Skeletal muscle satellite cell (primary cell): Measurements from ENCODE around the gene ATG9B.

Source experiments
- H3K27me3 ChIP-seq: 2 replicates; pipeline ENCODE4 v1.7.0; 2013; ENCODE audit warnings: low read length; ENCODE audit not compliant: control insufficient read depth, insufficient read depth
- H3K36me3 ChIP-seq: 2 replicates; pipeline ENCODE4 v1.7.0; 2013; ENCODE audit warnings: mild to moderate bottlenecking, control low read depth, low read length; ENCODE audit not compliant: insufficient read depth
- H3K4me1 ChIP-seq: 2 replicates; pipeline ENCODE4 v1.7.0; 2013; ENCODE audit warnings: low read length; ENCODE audit not compliant: control insufficient read depth, insufficient read depth
- H3K4me2 ChIP-seq: 2 replicates; pipeline ENCODE4 v1.7.0; 2013; ENCODE audit warnings: mild to moderate bottlenecking, low read length
- H3K4me3 ChIP-seq: 2 replicates; pipeline ENCODE4 v1.7.0; 2013; ENCODE audit warnings: low read length
- H3K9ac ChIP-seq: 2 replicates; pipeline ENCODE4 v1.7.0; 2013; ENCODE audit warnings: mild to moderate bottlenecking, low read depth, low read length, moderate library complexity
- H3K9me3 ChIP-seq: replicated peaks from 2 replicates; pipeline ENCODE4 v1.7.0; 2013; ENCODE audit warnings: mild to moderate bottlenecking, control low read depth, low read length

The ATG9B gene

GRCh38 chr7:151000897-151001495 lies 23.3 kb downstream of the ATG9B start:
- Histone ChIP-seq H3K4me2 (no peak overlapping the region), H3K27me3 (peaks cover 14% of the 10 kb centered on the region), H3K36me3 (no peaks in the 10 kb centered on the region), H3K4me1 (no peaks in the 10 kb centered on the region), H3K4me3 (no peak overlapping the region), H3K9ac (no peak overlapping the region), H3K9me3 (no peaks in the 10 kb centered on the region)

- no peaks in the 10 kb centered on the region for H3K4me1 ChIP-seq
- H3K9ac ChIP-seq: no peak overlapping the region
- peaks cover 4% of the 10 kb centered on the region for H3K27me3 ChIP-seq
- H3K4me2 ChIP-seq: no peak overlapping the region
- no peaks in the 10 kb centered on the region for H3K36me3 ChIP-seq
- H3K4me3 ChIP-seq: no peak overlapping the region
- no peaks in the 10 kb centered on the region for H3K9me3 ChIP-seq
These were observed 24.6 kb downstream of the ATG9B start for GRCh38 chr7:150999497-151000230.

- Histone ChIP-seq H3K27me3 (peaks cover 4% of the 10 kb centered on the region), H3K9ac (no peak overlapping the region), H3K4me1 (no peaks in the 10 kb centered on the region)
These were observed 25.3 kb downstream of the ATG9B start for GRCh38 chr7:150999001-150999400.

GRCh38 chr7:150998341-150998740 lies 26.0 kb downstream of the ATG9B start:
- Histone ChIP-seq H3K9ac (no peak overlapping the region), H3K27me3 (peaks cover 4% of the 10 kb centered on the region), H3K9me3 (no peaks in the 10 kb centered on the region), H3K36me3 (no peaks in the 10 kb centered on the region), H3K4me1 (no peaks in the 10 kb centered on the region), H3K4me2 (no peak overlapping the region), H3K4me3 (no peak overlapping the region)

More at GRCh38 chr7:150999001-150999400, 25.3 kb downstream of the ATG9B start:
- H3K9me3 ChIP-seq: no peaks in the 10 kb centered on the region
- no peaks in the 10 kb centered on the region for H3K36me3 ChIP-seq
- no peak overlapping the region for H3K4me2 ChIP-seq
- no peak overlapping the region for H3K4me3 ChIP-seq

- Histone ChIP-seq H3K27me3 (peaks cover 4% of the 10 kb centered on the region), H3K9me3 (no peaks in the 10 kb centered on the region), H3K4me1 (no peaks in the 10 kb centered on the region), H3K36me3 (no peaks in the 10 kb centered on the region), H3K4me3 (no peak overlapping the region), H3K4me2 (no peak overlapping the region), H3K9ac (no peak overlapping the region)
These were observed 26.5 kb downstream of the ATG9B start for GRCh38 chr7:150997817-150998216.

- Histone ChIP-seq H3K27me3 (peaks cover 4% of the 10 kb centered on the region), H3K4me2 (no peak overlapping the region), H3K4me1 (no peaks in the 10 kb centered on the region), H3K9ac (no peak overlapping the region), H3K36me3 (no peaks in the 10 kb centered on the region), H3K4me3 (no peak overlapping the region), H3K9me3 (no peaks in the 10 kb centered on the region)
These were observed 27.2 kb downstream of the ATG9B start for GRCh38 chr7:150997075-150997511.

- Histone ChIP-seq H3K4me1 (no peaks in the 10 kb centered on the region), H3K27me3 (peaks cover 4% of the 10 kb centered on the region), H3K36me3 (no peaks in the 10 kb centered on the region), H3K9me3 (no peaks in the 10 kb centered on the region), H3K4me3 (no peak overlapping the region), H3K9ac (no peak overlapping the region), H3K4me2 (no peak overlapping the region)
These were observed 27.8 kb downstream of the ATG9B start for GRCh38 chr7:150996376-150997074.

GRCh38 chr7:150994838-150995510 lies 29.3 kb downstream of the ATG9B start:
- Histone ChIP-seq H3K4me3 (no peak overlapping the region), H3K36me3 (no peaks in the 10 kb centered on the region), H3K4me2 (no peak overlapping the region), H3K27me3 (peaks cover 10% of the 10 kb centered on the region), H3K9me3 (no peaks in the 10 kb centered on the region), H3K4me1 (no peaks in the 10 kb centered on the region), H3K9ac (no peak overlapping the region)

GRCh38 chr7:150994141-150994837 lies 30.0 kb downstream of the ATG9B start:
- Histone ChIP-seq H3K4me2 (no peak overlapping the region), H3K4me1 (no peaks in the 10 kb centered on the region)

GRCh38 chr7:150993511-150993910 lies 30.8 kb downstream of the ATG9B start:
- Histone ChIP-seq H3K4me1 (no peaks in the 10 kb centered on the region), H3K4me2 (no peak overlapping the region), H3K36me3 (no peaks in the 10 kb centered on the region), H3K9ac (no peak overlapping the region), H3K9me3 (no peaks in the 10 kb centered on the region), H3K27me3 (peaks cover 22% of the 10 kb centered on the region), H3K4me3 (no peak overlapping the region)

More at GRCh38 chr7:150994141-150994837, 30.0 kb downstream of the ATG9B start:
- no peak overlapping the region for H3K9ac ChIP-seq
- H3K9me3 ChIP-seq: no peaks in the 10 kb centered on the region
- H3K27me3 ChIP-seq: peaks cover 16% of the 10 kb centered on the region
- no peak overlapping the region for H3K4me3 ChIP-seq
- H3K36me3 ChIP-seq: no peaks in the 10 kb centered on the region

- no peaks in the 10 kb centered on the region for H3K4me1 ChIP-seq
- peaks cover 24% of the 10 kb centered on the region for H3K27me3 ChIP-seq
- H3K9me3 ChIP-seq: no peaks in the 10 kb centered on the region
- no peak overlapping the region for H3K4me3 ChIP-seq
- H3K9ac ChIP-seq: no peak overlapping the region
- no peaks in the 10 kb centered on the region for H3K36me3 ChIP-seq
- H3K4me2 ChIP-seq: no peak overlapping the region
These were observed 31.4 kb downstream of the ATG9B start for GRCh38 chr7:150992833-150993302.
